ENCODE measurements around the gene CD82. TPM values are rescaled to one million over a fixed set of nuclear protein-coding genes. Genes with fewer than 3 reads are reported as not detected.

The CD82 gene
- total RNA-seq, 1 experiment from 2014 or later: 114 TPM

DNA sequence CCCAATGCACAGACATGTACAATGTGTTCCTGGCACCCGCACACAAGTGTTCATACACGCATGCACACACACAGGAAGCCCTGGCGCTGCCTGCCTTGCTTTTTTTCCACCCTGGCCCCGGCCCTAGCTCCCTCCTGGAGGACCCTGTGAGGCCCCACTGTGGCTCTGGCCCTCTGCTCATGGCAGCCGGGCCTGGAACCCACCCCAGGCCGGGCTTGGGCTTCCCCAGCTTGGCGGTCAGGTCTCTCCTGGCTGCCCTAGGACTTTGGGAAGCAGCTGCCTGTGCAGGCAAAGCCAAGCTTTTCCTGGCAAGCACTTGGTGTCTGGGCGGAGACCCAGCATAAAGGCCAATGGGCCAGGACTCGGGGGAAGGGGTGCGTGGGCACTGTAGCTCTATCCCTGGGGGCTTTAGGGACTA lies 30.5 kb downstream of the CD82 start:
- DNase-seq (ENCODE audit: unreplicated experiment): no peak
- H3K4me1 Mint-ChIP-seq (ENCODE audit: insufficient read depth, unreplicated experiment): peaks cover 10% of the 10 kb centered on the region

GRCh38 chr11:44596525-44597276 lies 31.2 kb downstream of the CD82 start:
- TF ChIP-seq, protein P1, sequence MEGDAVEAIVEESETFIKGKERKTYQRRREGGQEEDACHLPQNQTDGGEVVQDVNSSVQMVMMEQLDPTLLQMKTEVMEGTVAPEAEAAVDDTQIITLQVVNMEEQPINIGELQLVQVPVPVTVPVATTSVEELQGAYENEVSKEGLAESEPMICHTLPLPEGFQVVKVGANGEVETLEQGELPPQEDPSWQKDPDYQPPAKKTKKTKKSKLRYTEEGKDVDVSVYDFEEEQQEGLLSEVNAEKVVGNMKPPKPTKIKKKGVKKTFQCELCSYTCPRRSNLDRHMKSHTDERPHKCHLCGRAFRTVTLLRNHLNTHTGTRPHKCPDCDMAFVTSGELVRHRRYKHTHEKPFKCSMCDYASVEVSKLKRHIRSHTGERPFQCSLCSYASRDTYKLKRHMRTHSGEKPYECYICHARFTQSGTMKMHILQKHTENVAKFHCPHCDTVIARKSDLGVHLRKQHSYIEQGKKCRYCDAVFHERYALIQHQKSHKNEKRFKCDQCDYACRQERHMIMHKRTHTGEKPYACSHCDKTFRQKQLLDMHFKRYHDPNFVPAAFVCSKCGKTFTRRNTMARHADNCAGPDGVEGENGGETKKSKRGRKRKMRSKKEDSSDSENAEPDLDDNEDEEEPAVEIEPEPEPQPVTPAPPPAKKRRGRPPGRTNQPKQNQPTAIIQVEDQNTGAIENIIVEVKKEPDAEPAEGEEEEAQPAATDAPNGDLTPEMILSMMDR (IDR thresholded peaks at IDR 0.05; ENCODE audit: unreplicated experiment): no peak
- no TSS peak for BruUV-seq (replicated peaks)
- no peak for DNase-seq (ENCODE audit: unreplicated experiment)
- no peak overlapping the region for H3K27ac Mint-ChIP-seq (ENCODE audit: low read depth, unreplicated experiment)
- ChIA-PET POLR2A (no interaction called here), CTCF (interaction anchor here (0.6 kb wide), 1 partner anchor 310 kb away, joined by 3 read pairs; no protein-coding TSS in a partner anchor)
- H3K4me3 Mint-ChIP-seq (ENCODE audit: unreplicated experiment): no peak overlapping the region
- no peaks in the 10 kb centered on the region for H3K9me3 Mint-ChIP-seq (ENCODE audit: unreplicated experiment)
- H3K4me1 Mint-ChIP-seq (ENCODE audit: insufficient read depth, unreplicated experiment): peaks cover 10% of the 10 kb centered on the region
- H3K27me3 Mint-ChIP-seq (ENCODE audit: insufficient read depth, unreplicated experiment): no peaks in the 10 kb centered on the region
- H3K36me3 Mint-ChIP-seq (ENCODE audit: insufficient read depth, unreplicated experiment): peaks cover 30% of the 10 kb centered on the region
- intact Hi-C loops (cut with micrococcal nuclease): no loop called here

More for the DNA sequence above, 30.5 kb downstream of the CD82 start:
- CTCF ChIA-PET: interaction anchor here (0.5 to 0.6 kb wide), 2 partner anchors 130 to 309 kb away, joined by 3 read pairs; no protein-coding TSS in a partner anchor
- intact Hi-C loops (cut with micrococcal nuclease): no loop called here
- POLR2A ChIA-PET: no interaction called here
- H3K4me3 Mint-ChIP-seq (ENCODE audit: unreplicated experiment): no peak overlapping the region
- no peak overlapping the region for H3K27ac Mint-ChIP-seq (ENCODE audit: low read depth, unreplicated experiment)
- TF ChIP-seq, protein P1 (IDR thresholded peaks at IDR 0.05; ENCODE audit: unreplicated experiment): no peak
- H3K36me3 Mint-ChIP-seq (ENCODE audit: insufficient read depth, unreplicated experiment): peaks cover 30% of the 10 kb centered on the region
- no peaks in the 10 kb centered on the region for H3K9me3 Mint-ChIP-seq (ENCODE audit: unreplicated experiment)
- no TSS peak for BruUV-seq (replicated peaks)
- H3K27me3 Mint-ChIP-seq (ENCODE audit: insufficient read depth, unreplicated experiment): no peaks in the 10 kb centered on the region

GRCh38 chr11:44597358-44598012 lies 32.0 kb downstream of the CD82 start:
- intact Hi-C loops (cut with micrococcal nuclease): no loop called here
- POLR2A ChIA-PET: no interaction called here
- CTCF ChIA-PET: interaction anchor here (3.6 kb wide), 1 partner anchor 40 kb away, joined by 16 read pairs; no protein-coding TSS in a partner anchor
- Mint-ChIP-seq H3K4me1 (ENCODE audit: insufficient read depth, unreplicated experiment) (peaks cover 10% of the 10 kb centered on the region), H3K9me3 (ENCODE audit: unreplicated experiment) (no peaks in the 10 kb centered on the region), H3K36me3 (ENCODE audit: insufficient read depth, unreplicated experiment) (peaks cover 30% of the 10 kb centered on the region), H3K4me3 (ENCODE audit: unreplicated experiment) (no peak overlapping the region), H3K27ac (ENCODE audit: low read depth, unreplicated experiment) (no peak overlapping the region), H3K27me3 (ENCODE audit: insufficient read depth, unreplicated experiment) (no peaks in the 10 kb centered on the region)
- no peak for DNase-seq (ENCODE audit: unreplicated experiment)
- TF ChIP-seq, protein P1 (IDR thresholded peaks at IDR 0.05; ENCODE audit: unreplicated experiment): no peak
- no TSS peak for BruUV-seq (replicated peaks)

DNA sequence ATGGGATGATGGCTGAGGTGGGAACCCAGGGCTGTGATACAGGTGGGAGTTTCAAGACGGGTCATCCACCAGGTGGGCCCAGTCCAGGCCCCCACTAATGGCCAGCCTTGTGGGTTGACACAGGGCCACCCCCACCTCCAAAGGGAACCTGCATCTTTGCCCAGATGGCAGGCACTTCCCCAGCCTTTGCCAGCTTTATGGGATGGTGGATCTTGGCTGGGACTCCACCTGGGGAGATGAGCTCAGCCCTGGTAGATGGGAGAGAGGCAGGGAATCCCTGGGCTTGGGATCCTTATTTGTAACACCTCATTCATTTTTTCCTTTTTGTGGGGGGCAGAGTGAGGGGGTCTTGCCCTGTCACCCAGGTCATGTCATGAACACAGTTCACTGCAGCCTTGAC lies 33.4 kb downstream of the CD82 start:
- intact Hi-C loops (cut with micrococcal nuclease): no loop called here
- TF ChIP-seq, protein P1 (IDR thresholded peaks at IDR 0.05; ENCODE audit: unreplicated experiment): no peak
- Mint-ChIP-seq H3K9me3 (ENCODE audit: unreplicated experiment) (no peaks in the 10 kb centered on the region), H3K27me3 (ENCODE audit: insufficient read depth, unreplicated experiment) (no peaks in the 10 kb centered on the region), H3K36me3 (ENCODE audit: insufficient read depth, unreplicated experiment) (peaks cover 26% of the 10 kb centered on the region), H3K27ac (ENCODE audit: low read depth, unreplicated experiment) (no peak overlapping the region), H3K4me3 (ENCODE audit: unreplicated experiment) (no peak overlapping the region), H3K4me1 (ENCODE audit: insufficient read depth, unreplicated experiment) (peaks cover 13% of the 10 kb centered on the region)
- BruUV-seq (replicated peaks): no TSS peak
- POLR2A ChIA-PET: interaction anchor here (1.1 kb wide), 1 partner anchor 8 kb away, joined by 3 read pairs; no protein-coding TSS in a partner anchor
- DNase-seq (ENCODE audit: unreplicated experiment): no peak
- CTCF ChIA-PET: interaction anchor here (0.7 to 3.6 kb wide), 4 partner anchors 9 to 59 kb away, joined by 3 to 16 read pairs (median 3); no protein-coding TSS in a partner anchor
